H9 (cell line): ENCODE data around the gene GPR153. TPM values are rescaled to one million over a fixed set of nuclear protein-coding genes. Genes with fewer than 3 reads are reported as not detected.

Experiments
- DNase-seq: peaks from one replicate; pipeline ENCODE4 v3.0.0-alpha.2; 2017
- H2AFZ ChIP-seq: one replicate; pipeline ENCODE4 v1.6.1; 2013; ENCODE audit warnings: mild to moderate bottlenecking, low read length, control low read depth, moderate library complexity
- H2AK5ac ChIP-seq: 2 replicates; pipeline ENCODE4 v1.6.1; 2013; ENCODE audit warnings: low read length, control low read depth, mixed read lengths; ENCODE audit not compliant: insufficient read length
- H2BK120ac ChIP-seq: one replicate; pipeline ENCODE4 v1.6.1; 2013; ENCODE audit warnings: low read depth, mild to moderate bottlenecking, low read length, control low read depth, inconsistent platforms; ENCODE audit not compliant: poor library complexity, severe bottlenecking
- H2BK12ac ChIP-seq: 2 replicates; pipeline ENCODE4 v1.6.1; 2013; ENCODE audit warnings: low read length, control low read depth, mixed read lengths, low read depth; ENCODE audit not compliant: insufficient read length
- H2BK15ac ChIP-seq: 2 replicates; pipeline ENCODE4 v1.6.1; 2013; ENCODE audit warnings: low read depth, low read length, control low read depth
- H2BK20ac ChIP-seq: one replicate; pipeline ENCODE4 v1.6.1; 2013; ENCODE audit warnings: low read depth, mild to moderate bottlenecking, low read length, control low read depth, inconsistent platforms; ENCODE audit not compliant: poor library complexity, severe bottlenecking
- H2BK5ac ChIP-seq: 2 replicates; pipeline ENCODE4 v1.6.1; 2013; ENCODE audit warnings: low read length, control low read depth, mixed read lengths; ENCODE audit not compliant: insufficient read length
- H3K14ac ChIP-seq: 2 replicates; pipeline ENCODE4 v1.6.1; 2013; ENCODE audit warnings: low read length, control low read depth; ENCODE audit not compliant: insufficient read depth
- H3K18ac ChIP-seq: 2 replicates; pipeline ENCODE4 v1.6.1; 2013; ENCODE audit warnings: low read depth, mild to moderate bottlenecking, mixed read lengths, low read length, control low read depth; ENCODE audit not compliant: insufficient read length
- H3K23ac ChIP-seq: 2 replicates; pipeline ENCODE4 v1.6.1; 2013; ENCODE audit warnings: low read length, control low read depth, mixed read lengths, low read depth; ENCODE audit not compliant: insufficient read length
- H3K23me2 ChIP-seq: 2 replicates; pipeline ENCODE4 v1.6.1; 2013; ENCODE audit warnings: low read depth, mild to moderate bottlenecking, mixed read lengths, low read length, control low read depth; ENCODE audit not compliant: insufficient read length, poor library complexity, severe bottlenecking
- H3K27ac ChIP-seq: 2 replicates; pipeline ENCODE4 v1.5.1; 2013; ENCODE audit warnings: low read length, control low read depth, mixed read lengths, low read depth; ENCODE audit not compliant: insufficient read length
- H3K27me3 ChIP-seq: 2 replicates; pipeline ENCODE4 v1.6.1; 2013; ENCODE audit warnings: low read length, control low read depth, inconsistent platforms; ENCODE audit not compliant: insufficient read depth
- H3K4ac ChIP-seq: 2 replicates; pipeline ENCODE4 v1.6.1; 2013; ENCODE audit warnings: low read depth, mild to moderate bottlenecking, control low read depth, inconsistent platforms, low read length, moderate library complexity
- H3K4me1 ChIP-seq: 2 replicates; pipeline ENCODE4 v1.6.1; 2013; ENCODE audit warnings: low read length, control low read depth, inconsistent platforms; ENCODE audit not compliant: insufficient read depth
- H3K4me2 ChIP-seq: 2 replicates; pipeline ENCODE4 v1.6.1; 2013; ENCODE audit warnings: low read length, control low read depth, mixed read lengths; ENCODE audit not compliant: insufficient read length, insufficient read depth
- H3K56ac ChIP-seq: 2 replicates; pipeline ENCODE4 v1.6.1; 2013; ENCODE audit warnings: low read depth, mild to moderate bottlenecking, mixed read lengths, low read length, control low read depth; ENCODE audit not compliant: insufficient read length
- H3K79me1 ChIP-seq: 2 replicates; pipeline ENCODE4 v1.6.1; 2013; ENCODE audit warnings: low read depth, mild to moderate bottlenecking, moderate library complexity, low read length, control low read depth, inconsistent platforms; ENCODE audit not compliant: insufficient read depth, poor library complexity, severe bottlenecking
- H3K79me2 ChIP-seq: 2 replicates; pipeline ENCODE4 v1.6.1; 2013; ENCODE audit warnings: low read length, control low read depth, inconsistent platforms; ENCODE audit not compliant: insufficient read depth
- H3K9ac ChIP-seq: 2 replicates; pipeline ENCODE4 v1.6.1; 2013; ENCODE audit warnings: low read length, control low read depth, mixed read lengths; ENCODE audit not compliant: insufficient read length; ENCODE audit errors: extremely low read depth
- H3K9me3 ChIP-seq: one replicate; pipeline ENCODE4 v1.6.1; 2013; ENCODE audit warnings: low read depth, low read length, inconsistent platforms; ENCODE audit not compliant: control insufficient read depth
- H3T11ph ChIP-seq: one replicate; pipeline ENCODE4 v1.6.1; 2013; ENCODE audit warnings: mild to moderate bottlenecking, low read length, control low read depth, inconsistent platforms
- H4K20me1 ChIP-seq: one replicate; pipeline ENCODE4 v1.6.1; 2013; ENCODE audit not compliant: control insufficient read depth, insufficient read length, insufficient read depth
- H4K5ac ChIP-seq: 2 replicates; pipeline ENCODE4 v1.6.1; 2013; ENCODE audit warnings: low read depth, mild to moderate bottlenecking, mixed read lengths, low read length, control low read depth; ENCODE audit not compliant: insufficient read length
- H4K8ac ChIP-seq: replicated peaks from 2 replicates; pipeline ENCODE4 v1.6.1; 2013; ENCODE audit warnings: low read length, control low read depth, mixed read lengths, low read depth; ENCODE audit not compliant: insufficient read length
- H4K91ac ChIP-seq: 2 replicates; pipeline ENCODE4 v1.6.1; 2013; ENCODE audit warnings: low read depth, mild to moderate bottlenecking, moderate library complexity, mixed read lengths, low read length, control low read depth; ENCODE audit not compliant: insufficient read length
- H3K27ac Mint-ChIP-seq, 3 experiments: 2 replicates in 2 of 3; 3 replicates in 1 of 3; pipeline ENCODE4 v1.8.0; 2020 to 2021; ENCODE audit warnings: mixed read lengths in 3 of 3, mild to moderate bottlenecking in 1 of 3, moderate library complexity in 1 of 3
- H3K27me3 Mint-ChIP-seq: 2 replicates; pipeline ENCODE4 v1.8.0; 2021; ENCODE audit warnings: low read depth, mild to moderate bottlenecking, moderate library complexity, mixed read lengths
- H3K36me3 Mint-ChIP-seq, 3 experiments: 2 replicates in 2 of 3; 3 replicates in 1 of 3; pipeline ENCODE4 v1.8.0; 2020 to 2021; ENCODE audit warnings: low read depth in 3 of 3, mixed read lengths in 3 of 3; ENCODE audit not compliant: insufficient read depth in 1 of 3
- H3K4me1 Mint-ChIP-seq, 2 experiments: 2 replicates each; pipeline ENCODE4 v1.8.0; 2020; ENCODE audit warnings: mixed read lengths in 2 of 2
- H3K4me3 Mint-ChIP-seq, 2 experiments: 2 replicates in 1 of 2; 3 replicates in 1 of 2; pipeline ENCODE4 v1.8.0; 2020 to 2021; ENCODE audit warnings: mild to moderate bottlenecking in 2 of 2, mixed read lengths in 2 of 2, moderate library complexity in 1 of 2
- H3K9me3 Mint-ChIP-seq, 2 experiments: 2 replicates in 1 of 2; 3 replicates in 1 of 2; pipeline ENCODE4 v1.8.0; 2020; ENCODE audit warnings: mild to moderate bottlenecking in 2 of 2, mixed read lengths in 2 of 2, moderate library complexity in 1 of 2
- CTCF ChIP-seq: fragments of 200-600 bp; sonication (generic); conservative IDR thresholded peaks from 3 replicates; pipeline ENCODE4 v1.8.0; 2021; ENCODE audit warnings: antibody characterized with exemption, mild to moderate bottlenecking
- WGBS: extraction: QIAGEN DNeasy Blood & Tissue Kit; methylation state at CpG from one replicate; pipeline ENCODE4 v1.1.7; 2013; ENCODE audit warnings: missing lambda C conversion rate, low lambda C conversion rate, mixed read lengths; ENCODE audit not compliant: insufficient read length; ENCODE audit errors: extremely low coverage; 5-methylcytosine and 5-hydroxymethylcytosine counted together
- total RNA-seq: library from RNA; stranded (reverse); gene quantifications from 2 replicates; pipeline ENCODE4 v1.2.1, GENCODE V29; 2021

Gene GPR153
- total RNA-seq, 1 experiment from 2014 or later: 8.9 TPM

- Histone ChIP-seq H2BK120ac (no peak overlapping the region), H2AFZ (no peak overlapping the region), H3K9ac (no peak overlapping the region), H3K27ac (no peak overlapping the region), H3K4me2 (peak overlapping the region; percentile 28), H3K27me3 (peaks cover 18% of the 10 kb centered on the region; the same call in 1 of the 2 replicates), H3T11ph (no peak overlapping the region), H3K14ac (no peak overlapping the region), H4K8ac (no peak overlapping the region), H2AK5ac (no peak overlapping the region), H3K18ac (no peak overlapping the region), H2BK20ac (no peak overlapping the region), H2BK12ac (no peak overlapping the region), H2BK5ac (no peak overlapping the region), H3K79me1 (no peaks in the 10 kb centered on the region), H2BK15ac (no peak overlapping the region), H3K56ac (no peak overlapping the region), H4K20me1 (no peaks in the 10 kb centered on the region), H3K4me1 (no peaks in the 10 kb centered on the region), H4K91ac (no peak overlapping the region), H4K5ac (no peak overlapping the region), H3K23ac (no peak overlapping the region), H3K9me3 (no peaks in the 10 kb centered on the region), H3K79me2 (no peaks in the 10 kb centered on the region), H3K23me2 (peaks cover 11% of the 10 kb centered on the region), H3K4ac (no peak overlapping the region)
- H3K4me3 Mint-ChIP-seq: peak overlapping the region; percentile 12 to 38; a peak in 2 of 5 replicates
- DNase-seq: peak; percentile 65
- no peak for TF ChIP-seq CTCF
- H3K9me3 Mint-ChIP-seq: no peaks in the 10 kb centered on the region
- H3K4me1 Mint-ChIP-seq: peaks cover 16 to 18% of the 10 kb centered on the region in 2 experiments
- peaks cover 56% of the 10 kb centered on the region for H3K27me3 Mint-ChIP-seq
- no peak overlapping the region for H3K27ac Mint-ChIP-seq
- H3K36me3 Mint-ChIP-seq: peaks cover 0 to 2% (median under 1%) of the 10 kb centered on the region in 3 experiments; a peak in 2 of 7 replicates
- no CpG with 5 or more reads among the region's 96 CpGs for WGBS
These were observed 11.8 kb downstream of the GPR153 start for GRCh38 chr1:6248932-6249738.
